Measurements from ENCODE around the gene FIBCD1.

Gene FIBCD1

DNA sequence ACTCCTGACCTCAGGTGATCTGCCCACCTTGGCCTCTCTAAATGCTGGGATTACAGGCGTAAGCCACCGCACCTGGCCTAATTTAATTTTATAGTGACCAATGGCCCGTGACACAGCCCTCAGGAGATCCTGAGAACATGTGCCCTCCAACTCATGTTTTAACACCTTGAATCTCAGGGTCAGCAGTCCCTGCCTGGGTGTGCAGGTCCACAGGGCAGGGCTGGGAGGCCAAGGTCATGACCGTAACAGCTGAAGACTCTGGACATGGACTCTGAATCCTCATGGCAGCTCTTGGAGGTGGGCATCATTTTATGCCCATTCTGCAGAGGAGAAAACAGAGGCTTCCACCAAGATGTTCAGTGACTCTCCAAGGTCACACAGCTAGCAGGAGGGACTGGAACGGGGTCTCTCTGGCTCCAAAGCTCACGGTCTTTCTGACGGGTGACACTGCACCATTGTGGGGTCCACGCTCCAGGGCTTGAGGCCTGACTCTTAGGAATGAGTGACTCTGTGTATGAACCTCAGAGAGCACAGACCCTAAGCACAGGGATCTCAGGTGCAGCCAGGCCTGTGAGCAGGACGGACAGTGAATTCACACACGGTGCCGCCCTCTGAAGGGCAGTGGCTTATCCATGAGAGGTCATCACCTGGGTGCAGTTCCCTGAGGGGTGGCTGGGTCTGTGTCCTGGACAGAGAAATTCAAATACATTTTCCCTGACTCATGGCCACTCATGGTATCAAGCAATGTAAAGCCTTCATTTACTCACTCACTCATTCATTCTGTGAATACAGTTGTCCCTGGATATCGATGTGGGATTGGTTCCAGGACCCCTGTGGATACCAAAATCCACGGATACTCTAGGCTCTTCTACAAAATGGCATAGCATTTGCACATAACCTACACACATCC lies 37.1 kb upstream of the FIBCD1 start:
- H3K79me2 ChIP-seq (ENCODE audit: insufficient read depth, low read depth), result no peaks in the 10 kb centered on the region
- H2AFZ ChIP-seq (ENCODE audit: low read depth), result no peak overlapping the region
- peaks cover 95% of the 10 kb centered on the region for H3K27me3 ChIP-seq (ENCODE audit: insufficient read depth, low read depth)
- H3K9ac ChIP-seq, result no peak overlapping the region
- no peak overlapping the region for H3K27ac ChIP-seq
- H3K4me1 ChIP-seq (ENCODE audit: low read depth, poor library complexity, severe bottlenecking), result no peaks in the 10 kb centered on the region
- H3K4me2 ChIP-seq, result no peak overlapping the region
- no peak overlapping the region for H3K4me3 ChIP-seq (IDR thresholded peaks at IDR 0.05; ENCODE audit: insufficient read depth, low read depth, low read length)
- H3K36me3 ChIP-seq (ENCODE audit: insufficient read depth), result no peaks in the 10 kb centered on the region
- no peak for TF ChIP-seq CTCF (conservative IDR thresholded peaks at IDR 0.05; ENCODE audit: low read depth, low read length)
- H4K20me1 ChIP-seq (ENCODE audit: insufficient read depth), result no peaks in the 10 kb centered on the region

GRCh38 chr9:130975156-130975555 lies 36.1 kb upstream of the FIBCD1 start:
- no peak overlapping the region for H3K27ac ChIP-seq
- H2AFZ ChIP-seq (ENCODE audit: low read depth), result no peak overlapping the region
- no peaks in the 10 kb centered on the region for H3K4me1 ChIP-seq (ENCODE audit: low read depth, poor library complexity, severe bottlenecking)
- no peaks in the 10 kb centered on the region for H3K79me2 ChIP-seq (ENCODE audit: insufficient read depth, low read depth)
- no peaks in the 10 kb centered on the region for H4K20me1 ChIP-seq (ENCODE audit: insufficient read depth)
- H3K27me3 ChIP-seq (ENCODE audit: insufficient read depth, low read depth), result peaks cover 95% of the 10 kb centered on the region
- no peak for TF ChIP-seq CTCF (conservative IDR thresholded peaks at IDR 0.05; ENCODE audit: low read depth, low read length)
- H3K4me2 ChIP-seq, result no peak overlapping the region
- H3K9ac ChIP-seq, result no peak overlapping the region
- no peaks in the 10 kb centered on the region for H3K36me3 ChIP-seq (ENCODE audit: insufficient read depth)
- no peak overlapping the region for H3K4me3 ChIP-seq (IDR thresholded peaks at IDR 0.05; ENCODE audit: insufficient read depth, low read depth, low read length)

DNA sequence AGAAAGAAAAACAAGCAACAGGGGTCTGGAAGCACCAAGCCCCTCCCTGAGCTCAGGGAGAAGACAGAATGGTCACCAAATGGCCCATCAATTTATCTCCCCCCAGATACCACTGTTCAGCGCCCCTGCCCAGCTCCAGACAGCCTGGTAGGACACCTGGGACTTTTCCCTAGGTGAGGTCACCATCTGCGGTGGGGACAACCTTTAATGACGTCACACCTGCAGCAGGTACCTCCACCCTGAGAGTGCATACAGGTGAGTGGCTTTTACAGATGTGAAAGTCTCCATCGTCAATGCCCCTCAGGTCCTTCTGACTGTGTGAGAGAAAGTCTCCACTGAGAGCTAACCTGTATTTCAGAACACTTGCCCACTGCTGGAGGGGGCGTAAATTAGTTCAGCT lies 35.6 kb upstream of the FIBCD1 start:
- Histone ChIP-seq H3K27me3 (ENCODE audit: insufficient read depth, low read depth) (peaks cover 95% of the 10 kb centered on the region), H3K36me3 (ENCODE audit: insufficient read depth) (no peaks in the 10 kb centered on the region), H3K4me1 (ENCODE audit: low read depth, poor library complexity, severe bottlenecking) (no peaks in the 10 kb centered on the region), H4K20me1 (ENCODE audit: insufficient read depth) (no peaks in the 10 kb centered on the region), H3K4me3 (IDR thresholded peaks at IDR 0.05; ENCODE audit: insufficient read depth, low read depth, low read length) (no peak overlapping the region), H3K27ac (no peak overlapping the region), H3K9ac (no peak overlapping the region), H2AFZ (ENCODE audit: low read depth) (no peak overlapping the region), H3K79me2 (ENCODE audit: insufficient read depth, low read depth) (no peaks in the 10 kb centered on the region), H3K4me2 (no peak overlapping the region)
- no peak for TF ChIP-seq CTCF (conservative IDR thresholded peaks at IDR 0.05; ENCODE audit: low read depth, low read length)

- peaks cover 98% of the 10 kb centered on the region for H3K27me3 ChIP-seq (ENCODE audit: insufficient read depth, low read depth)
- H3K4me2 ChIP-seq, result no peak overlapping the region
- H2AFZ ChIP-seq (ENCODE audit: low read depth), result no peak overlapping the region
- TF ChIP-seq CTCF (conservative IDR thresholded peaks at IDR 0.05; ENCODE audit: low read depth, low read length), result no peak
- no peak overlapping the region for H3K9ac ChIP-seq
- H3K27ac ChIP-seq, result no peak overlapping the region
- H4K20me1 ChIP-seq (ENCODE audit: insufficient read depth), result no peaks in the 10 kb centered on the region
- H3K79me2 ChIP-seq (ENCODE audit: insufficient read depth, low read depth), result no peaks in the 10 kb centered on the region
- H3K4me1 ChIP-seq (ENCODE audit: low read depth, poor library complexity, severe bottlenecking), result no peaks in the 10 kb centered on the region
- H3K36me3 ChIP-seq (ENCODE audit: insufficient read depth), result no peaks in the 10 kb centered on the region
- no peak overlapping the region for H3K4me3 ChIP-seq (IDR thresholded peaks at IDR 0.05; ENCODE audit: insufficient read depth, low read depth, low read length)
These were observed 34.7 kb upstream of the FIBCD1 start for GRCh38 chr9:130973686-130974281.
